Prostate gland (tissue), 2 donors: ENCODE results near the gene KIF16B. TPM values are rescaled to one million over a fixed set of nuclear protein-coding genes. Genes with fewer than 3 reads are reported as not detected.

Experiments
- DNase-seq: peaks from one replicate; pipeline ENCODE4 v3.0.0-alpha.2; 2019; ENCODE audit warnings: low spot score
- H3K27ac ChIP-seq, 2 donors: fragments of 200-600 bp; sonication (generic); 2 replicates each; pipeline ENCODE4 v1.5.1; 2017 to 2019
- H3K27me3 ChIP-seq: fragments of 200-600 bp; sonication (generic); replicated peaks from 2 replicates; pipeline ENCODE4 v1.5.1; 2019; ENCODE audit not compliant: insufficient read depth
- H3K36me3 ChIP-seq, 2 donors: fragments of 200-600 bp; sonication (generic); 1 replicate in 1 of 2; 2 replicates in 1 of 2; pipeline versions ENCODE4 v1.5.1 to v1.8.1; 2017 to 2019
- H3K4me1 ChIP-seq: fragments of 200-600 bp; sonication (generic); replicated peaks from 2 replicates; pipeline ENCODE4 v1.5.1; 2019
- H3K4me3 ChIP-seq, 2 donors: fragments of 200-600 bp; sonication (generic); 2 replicates each; pipeline ENCODE4 v1.5.1; 2017 to 2019
- H3K9me3 ChIP-seq: fragments of 200-600 bp; sonication (generic); 2 replicates; pipeline ENCODE4 v1.5.1; 2017
- CTCF ChIP-seq, 4 experiments: fragments of 200-600 bp in 2 of 4; fragments of 450-650 bp in 2 of 4; sonication (generic) in 2 of 4; IDR thresholded peaks; 1 replicate in 3 of 4; 2 replicates in 1 of 4; pipeline ENCODE4 v1.5.1; 2016 to 2019; ENCODE audit warnings: antibody characterized with exemption in 4 of 4, mild to moderate bottlenecking in 2 of 4, moderate library complexity in 2 of 4
- POLR2A ChIP-seq: fragments of 450-650 bp; IDR thresholded peaks from one replicate; pipeline ENCODE4 v1.6.1; 2016; ENCODE audit warnings: antibody characterized with exemption, mild to moderate bottlenecking
- POLR2AphosphoS5 ChIP-seq: sonication (generic); formaldehyde crosslinking; IDR thresholded peaks from one replicate; pipeline ENCODE4 v1.6.1; 2017; ENCODE audit warnings: antibody characterized with exemption
- WGBS: methylation state at CpG from one replicate; pipeline ENCODE4 v1.1.5; 2018; 5-methylcytosine and 5-hydroxymethylcytosine counted together
- intact Hi-C: fragments of 100-400 bp; cut with DNase I; formaldehyde crosslinking; loops from one replicate; pipeline ENCODE4 v1.14.2; 2022
- total RNA-seq, 2 donors: library from RNA; depleted of rRNA; stranded (reverse); fragments of >200 nt; gene quantifications; one replicate each; pipeline ENCODE4 v1.1.0, GENCODE V29; 2016

KIF16B gene
- total RNA-seq, 2 donors from 2014 or later, result 11.5 to 24.4 TPM

GRCh38 chr20:16575390-16576140 lies 2.3 kb upstream of the KIF16B start:
- Histone ChIP-seq H3K4me3 (peak overlapping the region; percentile 39 to 42), H3K9me3 (no peaks in the 10 kb centered on the region), H3K4me1 (no peaks in the 10 kb centered on the region), H3K27ac (peak overlapping the region in 1 of 2 donors; percentile 67), H3K36me3 (no peaks in the 10 kb centered on the region), H3K27me3 (no peaks in the 10 kb centered on the region)
- TF ChIP-seq POLR2A, result no peak
- TF ChIP-seq POLR2AphosphoS5, result no peak
- no peak for TF ChIP-seq CTCF (IDR thresholded peaks at IDR 0.05)
- DNase-seq, result no peak
- 50% methylated on average over 18 of the region's 18 CpGs for WGBS
- intact Hi-C loops, result no loop called here

- Histone ChIP-seq H3K4me3 (peak overlapping the region; percentile 39 to 42), H3K36me3 (no peaks in the 10 kb centered on the region), H3K27ac (peak overlapping the region; percentile 56 to 67), H3K4me1 (no peaks in the 10 kb centered on the region), H3K9me3 (no peaks in the 10 kb centered on the region), H3K27me3 (no peaks in the 10 kb centered on the region)
- DNase-seq, result peak; percentile 77
- WGBS, result 7% methylated on average over 39 of the region's 39 CpGs
- intact Hi-C loops, result no loop called here
- TF ChIP-seq CTCF (IDR thresholded peaks at IDR 0.05), result no peak
- TF ChIP-seq POLR2A, result peak; percentile 42
- peak; percentile 82 for TF ChIP-seq POLR2AphosphoS5
Observed at GRCh38 chr20:16574656-16575355, 1.6 kb upstream of the KIF16B start.

- H3K27me3 ChIP-seq, result no peaks in the 10 kb centered on the region
- no peaks in the 10 kb centered on the region for H3K36me3 ChIP-seq
- WGBS, result 74% methylated on average over 5 of the region's 5 CpGs
- H3K9me3 ChIP-seq, result no peaks in the 10 kb centered on the region
- H3K4me1 ChIP-seq, result no peaks in the 10 kb centered on the region
- peak; percentile 35 for DNase-seq
- TF ChIP-seq CTCF (IDR thresholded peaks at IDR 0.05) (no peak), POLR2AphosphoS5 (no peak), POLR2A (no peak)
- intact Hi-C loops, result no loop called here
- H3K27ac ChIP-seq, result no peak overlapping the region
- no peak overlapping the region for H3K4me3 ChIP-seq
Observed at GRCh38 chr20:16571333-16571732, 1.9 kb downstream of the KIF16B start.

- H3K36me3 ChIP-seq, result no peaks in the 10 kb centered on the region
- no peaks in the 10 kb centered on the region for H3K4me1 ChIP-seq
- TF ChIP-seq CTCF (IDR thresholded peaks at IDR 0.05) (no peak), POLR2AphosphoS5 (no peak), POLR2A (no peak)
- 62% methylated on average over 4 of the region's 4 CpGs for WGBS
- no peak overlapping the region for H3K27ac ChIP-seq
- no peaks in the 10 kb centered on the region for H3K9me3 ChIP-seq
- H3K27me3 ChIP-seq, result no peaks in the 10 kb centered on the region
- DNase-seq, result no peak
- H3K4me3 ChIP-seq, result no peak overlapping the region
- intact Hi-C loops, result no loop called here
Observed at GRCh38 chr20:16569246-16570153, 3.7 kb downstream of the KIF16B start.
